Measurements from ENCODE around the gene MAP2. TPM values are rescaled to one million over a fixed set of nuclear protein-coding genes. Genes with fewer than 3 reads are reported as not detected.

Gene MAP2
- total and polyA plus RNA-seq, 2 of the 13 experiments (the other 11 are each of a cell fraction or from before 2014, with no cell fraction given): 0.08 TPM; not detected in 1

- H3K9me3 ChIP-seq (ENCODE audit: low read length): no peaks in the 10 kb centered on the region
- H2AFZ ChIP-seq (ENCODE audit: low read length): no peak overlapping the region
- H3K27ac ChIP-seq (ENCODE audit: extremely low read length, insufficient read depth, low read length): no peak overlapping the region
- in situ Hi-C loops (cut with HindIII; ENCODE audit: extremely low pct_ligation_motif_present, low pct_unique_long_range_greater_than_20kb) (no loop called here), intact Hi-C loops (cut with micrococcal nuclease; ENCODE audit: unreplicated experiment) (no loop called here)
- POLR2A ChIA-PET: no interaction called here
- TF ChIP-seq CEBPB (IDR thresholded peaks at IDR 0.05; ENCODE audit: borderline replicate concordance, low read depth, low read length) (peak; percentile 31; the same call in 1 of the 2 replicates), RAD51 (IDR thresholded peaks at IDR 0.05; ENCODE audit: borderline replicate concordance) (no peak), TRIM24 (CRISPR knock-in tag; IDR thresholded peaks at IDR 0.05) (no peak), KLF12 (CRISPR knock-in tag; IDR thresholded peaks at IDR 0.05; ENCODE audit: borderline replicate concordance) (no peak)
- no peak overlapping the region for H3K9ac ChIP-seq (ENCODE audit: insufficient read depth, low read depth, low read length)
- ATAC-seq: no peak
- no peaks in the 10 kb centered on the region for H3K79me2 ChIP-seq (ENCODE audit: insufficient read depth, low read length)
- CTCF ChIA-PET (ENCODE audit: low intra/inter-chr PET ratio, low total read pairs): no interaction called here
- H3K4me1 ChIP-seq (ENCODE audit: insufficient read depth, low read length): no peaks in the 10 kb centered on the region
- no peak for DNase-seq (ENCODE audit: low spot score)
- H3K27me3 ChIP-seq (ENCODE audit: control insufficient read depth in 1 of 2, insufficient read depth in 2 of 2, low read length in 2 of 2): no peaks in the 10 kb centered on the region; a peak in 1 of 5 replicates
- WGBS (ENCODE audit: low lambda C conversion rate): 4% methylated on average over 4 of the region's 4 CpGs
- no peak overlapping the region for H3K4me2 ChIP-seq (ENCODE audit: low read depth, low read length)
- H4K20me1 ChIP-seq (ENCODE audit: insufficient read depth, low read length): no peaks in the 10 kb centered on the region
- FAIRE-seq: no peak
- H3K36me3 ChIP-seq (replicated peaks in 1 of 2; ENCODE audit: control insufficient read depth in 1 of 2, insufficient read depth in 2 of 2, low read length in 2 of 2): no peaks in the 10 kb centered on the region
- no peak overlapping the region for H3K4me3 ChIP-seq (replicated peaks in 1 of 3; ENCODE audit: insufficient read depth in 1 of 3, low read depth in 2 of 3, low read length in 3 of 3)
- no TSS peak for BruUV-seq (replicated peaks)
These were observed 239.8 kb downstream of the MAP2 start for GRCh38 chr2:209663656-209664055.

GRCh38 chr2:209666296-209666695 is 242.4 kb downstream of the MAP2 start:
- Histone ChIP-seq H3K4me3 (replicated peaks in 1 of 3; ENCODE audit: insufficient read depth in 1 of 3, low read depth in 2 of 3, low read length in 3 of 3) (no peak overlapping the region), H3K9me3 (ENCODE audit: low read length) (no peaks in the 10 kb centered on the region), H3K27ac (ENCODE audit: extremely low read length, insufficient read depth, low read length) (no peak overlapping the region), H4K20me1 (ENCODE audit: insufficient read depth, low read length) (no peaks in the 10 kb centered on the region), H3K4me2 (ENCODE audit: low read depth, low read length) (no peak overlapping the region), H3K79me2 (ENCODE audit: insufficient read depth, low read length) (no peaks in the 10 kb centered on the region), H2AFZ (ENCODE audit: low read length) (no peak overlapping the region), H3K27me3 (ENCODE audit: control insufficient read depth in 1 of 2, insufficient read depth in 2 of 2, low read length in 2 of 2) (no peaks in the 10 kb centered on the region; a peak in 1 of 5 replicates), H3K4me1 (ENCODE audit: insufficient read depth, low read length) (no peaks in the 10 kb centered on the region), H3K36me3 (replicated peaks in 1 of 2; ENCODE audit: control insufficient read depth in 1 of 2, insufficient read depth in 2 of 2, low read length in 2 of 2) (no peaks in the 10 kb centered on the region), H3K9ac (ENCODE audit: insufficient read depth, low read depth, low read length) (no peak overlapping the region)
- POLR2A ChIA-PET: no interaction called here
- FAIRE-seq (peak; percentile 21), DNase-seq (ENCODE audit: low spot score) (no peak), ATAC-seq (no peak)
- intact Hi-C loops (cut with micrococcal nuclease; ENCODE audit: unreplicated experiment) (no loop called here), in situ Hi-C loops (cut with HindIII; ENCODE audit: extremely low pct_ligation_motif_present, low pct_unique_long_range_greater_than_20kb) (no loop called here)
- WGBS (ENCODE audit: low lambda C conversion rate): 2% methylated on average over 1 of the region's 1 CpG
- BruUV-seq (replicated peaks): no TSS peak
- CTCF ChIA-PET (ENCODE audit: low intra/inter-chr PET ratio, low total read pairs): no interaction called here
- TF ChIP-seq ZUFSP (CRISPR knock-in tag; IDR thresholded peaks at IDR 0.05; ENCODE audit: borderline replicate concordance): no peak
- TF ChIP-seq GTF3A (CRISPR knock-in tag; conservative IDR thresholded peaks at IDR 0.05): no peak
- TF ChIP-seq U2AF1 (optimal IDR thresholded peaks at IDR 0.05; ENCODE audit: low read depth, low read length): no peak
- no peak for TF ChIP-seq ZBTB44 (CRISPR knock-in tag; IDR thresholded peaks at IDR 0.05)
- no peak for TF ChIP-seq ARID3A (IDR thresholded peaks at IDR 0.05; ENCODE audit: low read depth, low read length)
- no peak for TF ChIP-seq DBP (CRISPR knock-in tag; IDR thresholded peaks at IDR 0.05; ENCODE audit: not compliant biosample characterization)
- TF ChIP-seq DDIT3 (CRISPR knock-in tag; IDR thresholded peaks at IDR 0.05): no peak
- no peak for TF ChIP-seq ZNF768 (CRISPR knock-in tag; IDR thresholded peaks at IDR 0.05)
- no peak for TF ChIP-seq KMT2A (CRISPR knock-in tag; IDR thresholded peaks at IDR 0.05)

Data from HepG2 (cell line).